Activated naive CD4-positive, alpha-beta T cell treated with anti-CD3 and anti-CD28 coated beads, Interleukin-2, amount 10 ng/mL, durations not matched to agents 7 days and 5 days (primary cell): ENCODE results near the gene AFF3.

Source experiments
- CTCF ChIA-PET: fragments of 350-600 bp; sonication (Branson Sonifier 250); formaldehyde crosslinking; loops from one replicate; lab custom pipeline; 2021; ENCODE audit warnings: antibody characterized with exemption; lab: Charles Lee
- DNase-seq: peaks from one replicate; pipeline ENCODE4 v3.0.0-alpha.2; 2020
- H3K27ac Mint-ChIP-seq: one replicate; pipeline ENCODE4 v1.8.0; 2021; ENCODE audit warnings: mild to moderate bottlenecking, moderate library complexity, mixed read lengths
- H3K27me3 Mint-ChIP-seq: one replicate; pipeline ENCODE4 v1.8.0; 2021; ENCODE audit warnings: mild to moderate bottlenecking, mixed read lengths
- H3K36me3 Mint-ChIP-seq: one replicate; pipeline ENCODE4 v1.8.0; 2021; ENCODE audit warnings: mixed read lengths
- H3K4me1 Mint-ChIP-seq: one replicate; pipeline ENCODE4 v1.8.0; 2021; ENCODE audit warnings: mixed read lengths
- H3K4me3 Mint-ChIP-seq: one replicate; pipeline ENCODE4 v1.8.0; 2021; ENCODE audit warnings: mild to moderate bottlenecking, moderate library complexity, mixed read lengths
- H3K9me3 Mint-ChIP-seq: one replicate; pipeline ENCODE4 v1.8.0; 2021; ENCODE audit warnings: mixed read lengths

The AFF3 gene

GRCh38 chr2:99890568-99891427 lies 251.6 kb downstream of the AFF3 start:
- no peak for DNase-seq
- no peaks in the 10 kb centered on the region for H3K9me3 Mint-ChIP-seq
- no peaks in the 10 kb centered on the region for H3K4me1 Mint-ChIP-seq
- H3K27me3 Mint-ChIP-seq: no peaks in the 10 kb centered on the region
- CTCF ChIA-PET: no interaction called here
- no peak overlapping the region for H3K4me3 Mint-ChIP-seq
- H3K27ac Mint-ChIP-seq: no peak overlapping the region
- no peaks in the 10 kb centered on the region for H3K36me3 Mint-ChIP-seq

GRCh38 chr2:99888617-99889016 lies 253.8 kb downstream of the AFF3 start:
- Mint-ChIP-seq H3K4me1 (no peaks in the 10 kb centered on the region), H3K4me3 (no peak overlapping the region), H3K27me3 (no peaks in the 10 kb centered on the region), H3K36me3 (no peaks in the 10 kb centered on the region), H3K9me3 (no peaks in the 10 kb centered on the region), H3K27ac (no peak overlapping the region)
- CTCF ChIA-PET: no interaction called here
- no peak for DNase-seq

- CTCF ChIA-PET: interaction anchor here (0.7 kb wide), 1 partner anchor 429 kb away, joined by 3 read pairs; no protein-coding TSS in a partner anchor
- Mint-ChIP-seq H3K36me3 (no peaks in the 10 kb centered on the region), H3K4me1 (no peaks in the 10 kb centered on the region), H3K4me3 (no peak overlapping the region), H3K27me3 (no peaks in the 10 kb centered on the region), H3K27ac (no peak overlapping the region), H3K9me3 (no peaks in the 10 kb centered on the region)
- no peak for DNase-seq
Measured at GRCh38 chr2:99886418-99886817, 256.0 kb downstream of the AFF3 start.

GRCh38 chr2:99883358-99883757 lies 259.0 kb downstream of the AFF3 start:
- H3K36me3 Mint-ChIP-seq: no peaks in the 10 kb centered on the region
- CTCF ChIA-PET: no interaction called here
- no peak for DNase-seq
- H3K9me3 Mint-ChIP-seq: no peaks in the 10 kb centered on the region
- no peak overlapping the region for H3K27ac Mint-ChIP-seq
- H3K4me1 Mint-ChIP-seq: no peaks in the 10 kb centered on the region
- H3K27me3 Mint-ChIP-seq: no peaks in the 10 kb centered on the region
- H3K4me3 Mint-ChIP-seq: no peak overlapping the region

GRCh38 chr2:99881901-99882591 lies 260.3 kb downstream of the AFF3 start:
- no peaks in the 10 kb centered on the region for H3K9me3 Mint-ChIP-seq
- H3K36me3 Mint-ChIP-seq: no peaks in the 10 kb centered on the region
- DNase-seq: no peak
- CTCF ChIA-PET: interaction anchor here (0.8 kb wide), 1 partner anchor 8 kb away, joined by 3 read pairs; no protein-coding TSS in a partner anchor
- no peaks in the 10 kb centered on the region for H3K27me3 Mint-ChIP-seq
- no peak overlapping the region for H3K27ac Mint-ChIP-seq
- H3K4me3 Mint-ChIP-seq: no peak overlapping the region
- H3K4me1 Mint-ChIP-seq: no peaks in the 10 kb centered on the region

- no peak overlapping the region for H3K27ac Mint-ChIP-seq
- H3K36me3 Mint-ChIP-seq: no peaks in the 10 kb centered on the region
- H3K27me3 Mint-ChIP-seq: no peaks in the 10 kb centered on the region
- no peaks in the 10 kb centered on the region for H3K4me1 Mint-ChIP-seq
- no peak overlapping the region for H3K4me3 Mint-ChIP-seq
- DNase-seq: no peak
- CTCF ChIA-PET: no interaction called here
- no peaks in the 10 kb centered on the region for H3K9me3 Mint-ChIP-seq
Measured at GRCh38 chr2:99880964-99881294, 261.5 kb downstream of the AFF3 start.

- CTCF ChIA-PET: no interaction called here
- Mint-ChIP-seq H3K9me3 (no peaks in the 10 kb centered on the region), H3K36me3 (no peaks in the 10 kb centered on the region), H3K27me3 (no peaks in the 10 kb centered on the region), H3K4me3 (no peak overlapping the region), H3K4me1 (no peaks in the 10 kb centered on the region), H3K27ac (no peak overlapping the region)
- no peak for DNase-seq
Measured at GRCh38 chr2:99880148-99880963, 262.0 kb downstream of the AFF3 start.

GRCh38 chr2:99879481-99879880 lies 262.9 kb downstream of the AFF3 start:
- H3K4me3 Mint-ChIP-seq: no peak overlapping the region
- no peak overlapping the region for H3K27ac Mint-ChIP-seq
- H3K4me1 Mint-ChIP-seq: no peaks in the 10 kb centered on the region
- DNase-seq: no peak
- H3K36me3 Mint-ChIP-seq: no peaks in the 10 kb centered on the region
- CTCF ChIA-PET: no interaction called here
- no peaks in the 10 kb centered on the region for H3K27me3 Mint-ChIP-seq
- H3K9me3 Mint-ChIP-seq: no peaks in the 10 kb centered on the region

GRCh38 chr2:99878581-99879350 lies 263.6 kb downstream of the AFF3 start:
- CTCF ChIA-PET: no interaction called here
- no peak for DNase-seq
- Mint-ChIP-seq H3K9me3 (no peaks in the 10 kb centered on the region), H3K27me3 (no peaks in the 10 kb centered on the region), H3K4me1 (no peaks in the 10 kb centered on the region), H3K36me3 (no peaks in the 10 kb centered on the region), H3K4me3 (no peak overlapping the region), H3K27ac (no peak overlapping the region)

- Mint-ChIP-seq H3K27ac (no peak overlapping the region), H3K36me3 (no peaks in the 10 kb centered on the region), H3K9me3 (no peaks in the 10 kb centered on the region), H3K4me1 (no peaks in the 10 kb centered on the region), H3K27me3 (no peaks in the 10 kb centered on the region), H3K4me3 (no peak overlapping the region)
- no peak for DNase-seq
- CTCF ChIA-PET: no interaction called here
Measured at GRCh38 chr2:99877963-99878362, 264.4 kb downstream of the AFF3 start.

- Mint-ChIP-seq H3K9me3 (no peaks in the 10 kb centered on the region), H3K36me3 (no peaks in the 10 kb centered on the region), H3K27me3 (no peaks in the 10 kb centered on the region), H3K27ac (no peak overlapping the region), H3K4me3 (no peak overlapping the region), H3K4me1 (no peaks in the 10 kb centered on the region)
- CTCF ChIA-PET: no interaction called here
- DNase-seq: no peak
Measured at GRCh38 chr2:99876956-99877355, 265.4 kb downstream of the AFF3 start.

GRCh38 chr2:99875627-99876201 lies 266.7 kb downstream of the AFF3 start:
- Mint-ChIP-seq H3K36me3 (no peaks in the 10 kb centered on the region), H3K27me3 (no peaks in the 10 kb centered on the region), H3K4me1 (no peaks in the 10 kb centered on the region), H3K9me3 (no peaks in the 10 kb centered on the region), H3K4me3 (no peak overlapping the region), H3K27ac (no peak overlapping the region)
- CTCF ChIA-PET: no interaction called here
- DNase-seq: no peak

GRCh38 chr2:99868260-99868659 lies 274.1 kb downstream of the AFF3 start:
- Mint-ChIP-seq H3K4me1 (no peaks in the 10 kb centered on the region), H3K4me3 (no peak overlapping the region), H3K27me3 (peaks cover 4% of the 10 kb centered on the region), H3K36me3 (no peaks in the 10 kb centered on the region), H3K9me3 (no peaks in the 10 kb centered on the region), H3K27ac (no peak overlapping the region)
- CTCF ChIA-PET: no interaction called here
- no peak for DNase-seq
